ENCODE data around the gene VLDLR. TPM values are rescaled to one million over a fixed set of nuclear protein-coding genes. Genes with fewer than 3 reads are reported as not detected.
A peak's percentile ranks its signal among the peaks of the same experiment; 100 is the strongest.

Gene VLDLR
- 10 to 100 TPM; 18.8 to 31.8 (median 24.8) TPM for polyA plus RNA-seq (ENCODE audit: insufficient read length in 10 of 10)
- long read RNA-seq, donor 1, full-length matches to known transcripts = 2 of 2 reads
- long read RNA-seq, donor 1, partial matches to known transcripts = 0 of 2 reads
- long read RNA-seq, donor 1, other reads (novel, unspliced or antisense) = 0 of 2 reads
- long read RNA-seq, donor 2, partial matches to known transcripts = 0 of 1 reads
- long read RNA-seq, donor 2, other reads (novel, unspliced or antisense) = 0 of 1 reads
- long read RNA-seq, donor 3 = 0 reads
- long read RNA-seq, donor 4, full-length matches to known transcripts = 1 of 1 reads
- long read RNA-seq, donor 4, partial matches to known transcripts = 0 of 1 reads
- long read RNA-seq, donor 4, other reads (novel, unspliced or antisense) = 0 of 1 reads
- long read RNA-seq, donor 5, full-length matches to known transcripts = 2 of 2 reads
- long read RNA-seq, donor 5, partial matches to known transcripts = 0 of 2 reads
- long read RNA-seq, donor 5, other reads (novel, unspliced or antisense) = 0 of 2 reads
- long read RNA-seq, donor 6, full-length matches to known transcripts = 3 of 3 reads
- long read RNA-seq, donor 6, partial matches to known transcripts = 0 of 3 reads
- long read RNA-seq, donor 6, other reads (novel, unspliced or antisense) = 0 of 3 reads
- long read RNA-seq, donor 7 = 0 reads
- long read RNA-seq, donor 8 = 0 reads
- long read RNA-seq, donor 9, full-length matches to known transcripts = 1 of 1 reads
- long read RNA-seq, donor 9, partial matches to known transcripts = 0 of 1 reads
- long read RNA-seq, donor 9, other reads (novel, unspliced or antisense) = 0 of 1 reads

DNA sequence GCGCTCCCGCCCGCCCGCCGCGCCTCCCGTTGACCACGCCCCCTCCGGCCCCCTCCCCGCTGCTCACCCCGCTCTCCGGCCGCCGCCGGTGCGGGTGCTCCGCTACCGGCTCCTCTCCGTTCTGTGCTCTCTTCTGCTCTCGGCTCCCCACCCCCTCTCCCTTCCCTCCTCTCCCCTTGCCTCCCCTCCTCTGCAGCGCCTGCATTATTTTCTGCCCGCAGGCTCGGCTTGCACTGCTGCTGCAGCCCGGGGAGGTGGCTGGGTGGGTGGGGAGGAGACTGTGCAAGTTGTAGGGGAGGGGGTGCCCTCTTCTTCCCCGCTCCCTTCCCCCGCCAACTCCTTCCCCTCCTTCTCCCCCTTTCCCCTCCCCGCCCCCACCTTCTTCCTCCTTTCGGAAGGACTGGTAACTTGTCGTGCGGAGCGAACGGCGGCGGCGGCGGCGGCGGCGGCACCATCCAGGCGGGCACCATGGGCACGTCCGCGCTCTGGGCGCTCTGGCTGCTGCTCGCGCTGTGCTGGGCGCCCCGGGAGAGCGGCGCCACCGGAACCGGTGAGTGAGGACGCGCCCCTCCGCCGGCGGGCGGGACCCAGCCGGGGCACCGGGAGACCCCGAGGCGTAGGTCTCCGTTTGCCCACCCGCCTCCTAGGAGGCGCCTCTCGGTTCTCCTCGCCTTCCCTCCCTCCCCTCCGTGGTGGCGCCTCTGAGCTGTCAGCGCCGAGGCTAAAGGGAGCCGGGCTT is at the start of gene VLDLR:
Gene VLDLR, plus strand, starts transcription at position 66 of the 739 bp plus-strand sequence. Its CDS starts 403 bp downstream, at position 469.
- DNase-seq = peak; percentile 41 to 93 (median 71)

DNA sequence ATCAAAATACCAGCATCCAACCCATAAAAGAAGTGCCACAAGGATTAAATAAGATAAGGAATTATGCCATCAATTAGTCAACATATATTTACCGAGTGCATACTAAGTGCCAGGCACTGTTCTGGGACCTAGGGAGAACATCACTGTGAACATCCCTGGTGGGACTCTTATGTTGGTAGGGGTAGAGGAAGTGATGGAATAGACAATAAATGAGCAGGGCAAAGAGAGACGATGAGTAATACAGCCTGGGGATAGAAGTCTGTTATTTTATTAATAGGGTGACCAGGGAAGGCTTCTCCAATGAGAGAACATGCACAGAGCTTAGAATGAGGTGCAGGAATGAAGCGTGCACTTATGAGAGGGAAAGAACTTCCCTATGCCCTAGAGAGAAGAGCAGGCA is 47.4 kb upstream of the VLDLR start:
- DNase-seq = no peak

DNA sequence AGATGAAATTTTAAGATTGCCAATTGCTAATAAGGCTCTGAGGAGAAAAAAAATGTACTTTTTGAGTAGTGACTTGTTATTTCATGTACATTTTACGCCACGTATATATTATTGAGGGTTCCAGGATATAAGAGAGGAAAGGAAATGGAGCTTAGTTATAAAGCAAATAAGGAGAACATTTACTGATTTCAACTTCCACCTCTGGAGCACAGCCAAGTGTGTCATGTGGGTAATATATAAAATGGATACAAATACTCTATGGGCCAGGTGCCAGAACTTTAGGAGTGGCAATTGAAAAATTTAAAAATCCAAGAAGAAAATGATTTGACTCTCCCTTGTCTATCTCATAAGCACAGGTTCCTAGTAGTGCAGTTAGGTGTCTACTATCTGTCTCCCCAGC is 45.0 kb upstream of the VLDLR start:
- peak in 1 of 3 donors; percentile 18 for DNase-seq

DNA sequence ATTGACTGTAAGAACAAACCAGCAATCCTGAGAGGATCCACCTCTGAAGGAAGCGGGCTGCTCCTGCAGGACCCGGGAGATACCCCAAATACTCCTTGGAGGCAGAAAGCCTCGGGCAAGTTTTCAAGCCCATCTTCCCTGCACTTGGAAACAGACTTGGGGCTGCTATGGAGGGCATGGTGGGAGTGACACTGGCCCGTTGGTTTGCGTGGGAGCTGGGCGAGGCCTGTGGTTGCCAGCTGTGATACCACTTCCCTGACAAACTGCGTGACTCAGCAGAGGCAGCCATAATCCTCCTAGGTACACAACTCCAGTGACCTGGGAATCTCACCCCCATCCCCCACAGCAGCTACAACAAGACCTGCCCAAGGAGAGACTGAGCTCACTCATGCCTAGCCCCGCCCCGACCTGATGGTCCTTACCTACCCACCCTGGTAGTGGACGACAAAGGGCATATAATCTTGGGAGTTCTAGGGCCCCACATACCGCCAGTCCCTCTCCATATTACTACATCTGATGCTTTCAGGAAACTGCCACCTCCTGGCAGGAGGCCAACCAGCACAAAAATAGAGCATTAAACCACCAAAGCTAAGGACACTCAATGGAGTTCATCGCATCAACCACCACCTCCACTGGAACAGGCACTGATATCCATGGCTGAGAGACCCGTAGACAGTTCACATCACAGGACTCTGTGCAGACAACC is 38.1 kb upstream of the VLDLR start:
- no peak for DNase-seq

DNA sequence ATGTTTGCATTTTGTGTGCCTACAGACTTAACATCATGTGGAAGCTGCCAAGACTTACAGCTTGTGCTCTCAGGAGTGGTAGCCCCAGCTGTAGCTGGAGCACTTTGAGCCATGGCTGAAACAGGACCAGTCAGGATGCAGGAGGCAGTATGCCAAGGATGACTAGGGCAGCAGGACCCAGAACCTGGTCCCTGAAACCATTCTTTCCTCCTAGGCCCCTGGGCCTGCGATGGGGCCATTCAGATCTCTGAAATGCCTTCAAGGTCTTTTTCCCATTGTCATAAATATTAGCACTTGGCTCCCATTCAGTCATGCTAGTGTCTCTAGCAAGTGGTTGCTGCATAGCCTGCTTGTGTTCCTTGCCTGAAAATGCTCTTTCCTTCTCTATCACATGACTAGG is 29.6 kb upstream of the VLDLR start:
- no peak for DNase-seq

DNA sequence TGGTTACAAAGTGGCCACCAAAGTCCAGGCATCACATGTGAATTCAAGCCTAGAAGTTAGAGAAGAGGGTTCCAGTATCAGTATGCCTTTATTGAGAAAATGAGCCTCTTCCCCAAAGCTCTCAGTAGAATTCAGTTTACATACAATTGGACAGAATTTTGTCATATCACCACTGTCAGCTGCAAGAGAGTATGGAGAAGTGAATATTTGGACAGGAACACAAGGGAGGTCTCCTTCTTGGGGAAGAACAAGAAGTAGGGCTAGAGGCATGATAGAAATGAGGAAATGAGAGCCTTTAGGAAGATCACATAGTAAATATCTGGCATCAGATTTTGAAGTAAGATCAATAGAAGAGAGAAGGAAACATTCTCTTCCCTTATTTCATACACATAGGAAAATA is 27.8 kb upstream of the VLDLR start:
- no peak for DNase-seq

DNA sequence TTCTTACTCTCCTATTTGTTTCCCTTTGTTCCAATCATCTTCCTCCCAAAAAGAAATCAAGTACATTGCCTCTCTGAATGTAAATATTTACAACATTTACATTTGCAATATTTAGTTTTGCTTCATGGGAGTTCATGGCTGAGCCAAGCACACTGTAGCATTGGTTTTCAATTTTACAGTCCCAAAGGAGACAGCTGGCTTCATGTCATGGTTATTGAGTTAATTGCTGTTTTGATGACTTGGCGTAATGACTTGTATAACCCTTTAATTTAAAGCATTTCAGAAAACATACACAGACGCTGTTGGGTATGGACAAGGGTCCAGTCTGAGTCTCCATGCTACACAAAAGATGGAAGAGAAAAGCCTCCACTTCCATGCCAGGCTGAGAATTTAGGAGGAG is 25.6 kb upstream of the VLDLR start:
- no peak for DNase-seq

DNA sequence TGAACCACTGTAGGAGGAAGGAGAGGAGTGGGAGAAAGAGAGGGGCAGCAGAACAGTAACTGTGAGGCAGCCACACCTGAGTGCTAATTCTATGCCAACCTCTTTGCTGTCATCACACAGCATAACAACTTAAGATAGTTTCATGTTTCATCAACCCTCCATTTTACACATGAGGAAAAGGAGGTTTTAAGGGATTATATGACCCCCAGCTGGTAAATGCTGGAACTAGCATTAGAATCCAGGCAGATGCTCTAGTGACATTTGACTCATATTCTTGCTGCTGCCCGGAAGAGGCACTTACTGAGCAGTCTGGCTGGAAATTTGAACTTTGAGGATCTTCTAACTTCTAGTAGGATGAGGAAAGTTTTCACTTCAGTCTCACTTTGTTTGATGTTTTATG is 24.1 kb upstream of the VLDLR start:
- DNase-seq = no peak

DNA sequence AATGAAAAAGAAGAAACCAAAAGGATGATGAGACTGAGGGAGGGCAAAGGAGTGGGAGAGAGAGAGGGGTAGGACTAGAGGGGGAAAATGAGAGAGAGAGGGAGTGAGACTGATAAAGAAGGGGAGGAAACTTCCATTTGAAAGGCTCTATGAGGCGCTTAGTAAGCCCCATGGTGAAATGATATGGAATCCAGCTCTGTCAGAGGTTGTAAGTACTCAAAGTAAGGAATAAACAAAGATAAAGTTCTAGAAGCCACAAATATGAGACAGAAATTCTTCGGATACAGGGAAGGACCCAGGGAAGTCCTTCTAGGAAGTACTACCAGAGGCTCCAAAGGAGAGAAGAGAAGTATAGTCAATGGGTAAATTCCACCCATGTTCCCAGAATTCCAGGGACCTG is 21.7 kb upstream of the VLDLR start:
- DNase-seq = no peak

DNA sequence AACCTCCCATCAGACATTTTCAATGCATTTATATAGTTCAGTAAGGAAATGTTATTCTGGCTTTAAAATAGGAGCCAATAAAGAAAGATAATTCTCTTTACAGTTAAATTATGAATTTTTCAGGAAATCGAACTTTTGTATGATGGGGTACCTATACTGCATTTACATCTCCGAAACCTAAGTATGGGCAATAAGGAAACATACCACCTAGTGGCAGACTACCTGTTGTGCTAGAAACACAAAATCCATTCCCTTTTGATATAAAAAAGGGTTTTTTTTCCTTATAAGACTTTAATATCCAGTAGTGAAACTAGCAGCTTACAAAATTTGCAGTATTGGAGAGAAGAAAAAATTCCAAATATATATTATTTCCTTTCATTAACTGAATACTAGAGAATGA is 21.3 kb upstream of the VLDLR start:
- DNase-seq = no peak

DNA sequence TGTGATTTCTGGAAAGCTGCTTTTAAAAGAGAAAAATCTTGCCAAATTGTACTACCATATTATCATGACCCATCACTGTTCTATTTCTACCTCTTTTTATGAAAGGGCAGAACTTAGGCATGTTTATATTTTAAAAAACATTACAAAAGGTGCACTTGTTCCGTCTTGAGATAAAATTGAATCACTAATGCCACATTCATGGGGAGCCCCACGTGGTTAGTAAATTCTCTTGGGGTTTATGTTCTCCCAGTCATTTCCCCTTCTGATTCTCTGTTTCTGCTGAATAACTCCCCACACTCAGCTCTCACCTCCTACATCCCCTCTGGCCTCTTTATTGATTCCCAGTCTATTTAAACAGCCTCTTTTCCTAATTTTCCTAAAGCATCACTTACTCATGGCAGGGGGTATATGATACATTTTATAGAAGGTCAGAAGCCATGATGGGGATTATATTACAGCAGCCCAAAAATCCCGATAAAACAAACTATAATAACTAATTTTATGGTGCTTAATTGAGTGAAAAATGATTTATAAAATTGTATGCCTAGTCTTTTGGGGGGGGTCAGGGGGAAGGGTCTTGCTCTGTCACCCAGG is 19.7 kb upstream of the VLDLR start:
- DNase-seq = no peak

DNA sequence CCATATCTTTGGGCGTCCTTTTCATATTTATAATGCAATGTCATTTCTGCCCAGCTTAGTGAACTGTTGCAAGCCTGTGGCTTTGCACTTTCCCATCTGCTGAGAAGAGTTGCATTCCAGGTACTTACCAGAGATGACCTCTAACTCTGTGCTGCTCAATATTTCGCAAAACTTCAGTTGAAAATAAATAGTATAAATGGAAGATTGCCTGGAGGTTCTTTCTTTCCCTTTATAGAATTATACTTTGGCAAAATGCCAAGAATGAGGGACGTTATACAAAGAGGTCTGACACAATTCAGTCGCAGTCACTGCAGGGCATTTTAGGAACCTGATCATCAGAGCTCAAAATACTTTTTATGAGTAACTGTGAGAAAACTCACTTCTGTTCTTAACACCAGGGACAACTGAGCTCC is 18.9 kb upstream of the VLDLR start:
- DNase-seq = peak in 1 of 3 donors; percentile 12

DNA sequence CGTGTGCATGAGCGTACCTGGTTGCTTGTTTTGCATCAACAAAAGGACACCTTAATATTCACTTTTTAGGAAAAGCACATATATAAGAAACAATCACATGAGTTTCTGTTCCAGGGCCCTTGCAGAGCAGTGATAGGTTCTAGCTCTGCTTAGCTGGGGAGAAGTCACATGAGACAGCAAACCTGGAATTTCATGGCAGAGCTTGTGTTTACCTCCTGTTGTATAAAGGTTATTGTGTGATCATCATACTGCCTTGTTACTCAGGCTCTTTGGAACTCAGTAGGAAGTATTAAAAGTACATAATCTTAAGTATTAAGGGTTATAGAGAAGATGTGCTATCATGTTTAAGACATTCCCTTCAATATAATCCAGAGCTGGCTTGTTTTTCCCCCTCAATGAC is 18.0 kb upstream of the VLDLR start:
- no peak for DNase-seq

DNA sequence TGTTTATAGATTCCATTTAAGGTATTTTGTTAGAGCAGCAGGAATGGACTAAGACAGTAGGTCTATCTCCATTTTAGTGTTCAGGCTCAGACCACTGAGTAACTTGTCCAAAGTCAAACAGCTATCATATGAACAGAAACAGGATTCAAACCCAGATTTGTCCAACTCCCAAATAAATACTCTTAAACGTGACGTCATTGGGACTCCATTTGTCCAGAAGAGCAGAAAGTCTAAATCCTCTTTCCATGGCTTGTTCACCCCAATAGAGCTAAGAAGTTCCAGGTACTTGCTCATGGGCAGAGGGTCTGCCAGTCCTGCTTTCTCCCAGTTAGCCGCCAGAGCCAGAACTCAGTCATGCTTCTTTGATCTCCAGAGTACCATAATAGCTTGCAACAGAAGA is 16.3 kb upstream of the VLDLR start:
- DNase-seq = no peak

DNA sequence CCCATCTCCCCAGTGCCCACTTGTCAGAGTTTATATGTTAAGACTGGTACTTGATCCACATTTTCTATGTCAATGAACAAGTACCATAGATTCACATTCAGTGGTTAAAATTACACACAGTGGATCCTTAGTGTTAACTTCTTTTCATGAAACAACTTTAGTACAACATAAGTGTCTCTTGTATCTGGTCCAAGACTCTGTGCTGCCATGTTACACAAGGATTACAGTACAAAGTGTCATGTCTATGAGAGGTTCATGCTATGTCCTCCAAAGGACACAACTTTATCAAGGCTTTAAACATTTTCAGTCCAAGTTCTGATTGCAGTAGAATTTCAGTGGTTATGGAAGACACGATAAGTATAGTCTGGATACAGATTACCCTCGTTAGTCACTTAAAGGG is 13.3 kb upstream of the VLDLR start:
- DNase-seq = no peak

DNA sequence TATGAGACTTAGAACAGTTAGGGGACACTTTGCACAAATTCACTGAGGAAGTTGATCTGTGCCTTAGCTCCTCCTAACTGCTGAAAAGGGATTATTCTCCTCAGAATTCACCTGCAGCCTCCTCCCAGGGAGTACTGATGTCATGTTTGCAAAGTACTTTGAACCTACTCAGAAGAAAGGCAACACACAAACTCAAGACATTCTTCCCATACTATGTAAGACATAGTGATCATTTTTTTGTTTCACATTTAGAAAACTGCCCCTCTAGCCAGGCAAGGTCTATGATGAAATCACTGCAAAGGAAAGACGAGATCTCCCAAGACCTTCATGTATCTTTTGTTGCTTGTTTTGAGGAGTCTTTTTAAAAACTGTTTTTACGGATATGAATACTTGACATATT is 10.6 kb upstream of the VLDLR start:
- no peak for DNase-seq

DNA sequence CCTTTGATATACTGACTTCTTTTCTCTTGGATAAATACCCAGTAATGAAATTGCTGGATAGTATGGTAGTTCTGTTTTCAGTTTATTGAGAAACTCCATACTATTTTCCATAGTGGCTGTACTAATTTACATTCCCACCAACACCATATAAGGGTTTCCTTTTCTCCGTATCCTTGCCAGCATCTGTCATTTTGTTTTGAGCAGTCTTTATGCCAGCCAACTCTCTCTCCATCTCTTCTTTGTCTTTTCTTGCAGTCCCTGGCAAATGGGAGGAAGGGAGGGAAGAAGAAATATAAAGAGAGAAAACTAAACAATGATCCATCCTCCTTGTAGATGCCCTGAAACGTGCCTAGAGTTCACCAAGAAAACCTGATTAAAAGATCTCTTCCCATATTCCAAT is 9.6 kb upstream of the VLDLR start:
- DNase-seq = no peak

DNA sequence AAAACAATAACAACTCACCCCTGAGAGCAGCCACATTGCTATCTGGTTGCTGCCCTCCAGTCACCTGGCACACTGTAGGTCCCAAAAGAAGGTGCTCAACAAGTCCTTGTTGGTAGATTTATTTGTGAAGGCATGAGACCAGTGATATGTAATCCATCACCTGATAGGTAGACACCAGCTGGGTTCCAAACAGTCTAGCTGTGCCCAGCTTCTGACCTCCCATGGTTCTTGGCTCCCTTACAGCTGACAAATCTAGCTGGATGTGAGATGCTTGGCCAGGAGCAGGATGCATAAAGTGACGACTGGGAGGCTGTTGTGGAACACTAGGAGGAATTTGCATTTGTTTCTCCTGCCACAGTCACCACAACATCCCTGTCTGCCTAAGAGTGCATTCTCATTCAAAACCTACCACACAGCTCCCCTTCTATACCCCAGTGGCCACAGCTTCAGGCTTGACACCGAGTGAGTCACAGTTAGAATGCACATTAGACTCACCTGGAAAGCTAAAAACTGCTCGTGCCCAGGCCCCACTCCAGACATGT is 7.8 kb upstream of the VLDLR start:
- DNase-seq = no peak

DNA sequence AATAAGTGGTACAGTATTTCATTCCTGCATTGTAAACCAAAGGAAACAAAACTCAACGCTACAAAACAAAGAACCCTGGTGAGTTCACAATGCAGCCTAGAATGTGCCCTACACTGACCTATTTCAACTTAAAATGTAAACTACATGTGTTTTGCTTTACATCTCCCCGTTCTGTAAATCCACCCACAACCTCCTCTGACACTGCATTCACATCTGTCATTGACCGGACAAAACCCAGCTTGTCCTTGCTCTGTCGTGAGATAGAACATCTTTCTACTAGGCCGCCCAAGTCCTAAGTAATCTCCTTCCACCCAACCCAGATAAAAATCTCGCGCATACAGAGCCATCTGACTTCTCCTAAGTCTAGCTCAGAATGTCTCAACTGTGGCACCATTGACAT is 6.1 kb upstream of the VLDLR start:
- no peak for DNase-seq

DNA sequence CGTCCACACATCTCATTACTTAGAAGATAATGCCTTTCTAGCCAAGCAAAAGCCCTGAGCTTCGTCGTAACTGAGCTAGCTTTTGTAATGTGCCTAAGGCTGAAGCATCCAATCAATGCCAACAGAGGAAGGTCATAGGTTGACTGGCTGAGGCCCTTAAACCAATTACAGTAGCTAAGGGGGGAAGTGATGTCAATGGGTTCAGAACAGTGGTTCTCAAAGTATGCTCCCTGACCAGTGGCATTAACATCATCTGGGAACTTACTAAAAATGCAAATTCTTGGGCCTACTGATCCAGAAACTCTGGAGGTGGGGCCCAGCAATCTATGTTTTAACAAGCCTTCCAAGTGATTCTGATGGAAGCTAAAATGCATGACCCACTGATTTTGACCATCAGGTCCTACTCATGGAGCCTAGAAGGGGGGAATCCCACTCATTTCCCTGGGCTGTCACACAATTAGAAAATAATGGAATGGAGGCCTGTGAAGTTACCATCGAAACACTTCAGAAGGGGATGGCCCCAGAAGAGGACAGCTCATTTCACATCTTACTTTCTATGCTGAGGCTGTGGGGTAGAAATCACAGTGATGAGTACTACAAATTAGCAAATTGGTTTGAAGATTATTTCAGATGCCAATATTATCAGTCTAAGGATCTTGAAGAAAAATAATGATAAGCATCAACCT is 4.8 kb upstream of the VLDLR start:
- DNase-seq = no peak
